ACC112 (cell line): ENCODE results near the gene ZCWPW1.

Source experiments
- H2AFZ ChIP-seq: fragments of 200-600 bp; sonication (generic); one replicate; pipeline ENCODE4 v1.6.0; 2017; ENCODE audit warnings: antibody characterized with exemption, low read length; ENCODE audit not compliant: unreplicated experiment
- H3K27ac ChIP-seq: fragments of 200-600 bp; sonication (generic); 2 replicates; pipeline ENCODE4 v1.5.1; 2014; ENCODE audit warnings: low read depth, mild to moderate bottlenecking, antibody characterized with exemption, low read length, moderate library complexity
- H3K27me3 ChIP-seq: fragments of 200-600 bp; sonication (generic); 2 replicates; pipeline ENCODE4 v1.6.1; 2014; ENCODE audit warnings: mild to moderate bottlenecking, antibody characterized with exemption, low read length, moderate library complexity, mixed read lengths; ENCODE audit not compliant: insufficient read depth
- H3K36me3 ChIP-seq: fragments of 200-600 bp; sonication (generic); 2 replicates; pipeline ENCODE4 v1.6.1; 2016; ENCODE audit warnings: mild to moderate bottlenecking, antibody characterized with exemption, low read length, moderate library complexity, mixed read lengths; ENCODE audit not compliant: insufficient read depth
- H3K4me1 ChIP-seq: fragments of 200-600 bp; sonication (generic); one replicate; pipeline ENCODE4 v1.6.1; 2016; ENCODE audit warnings: low read length, mixed read lengths; ENCODE audit not compliant: insufficient read depth, unreplicated experiment, control insufficient read depth
- H3K4me3 ChIP-seq: fragments of 200-600 bp; sonication (generic); 2 replicates; pipeline ENCODE4 v1.5.1; 2014; ENCODE audit warnings: mild to moderate bottlenecking, low read depth, low read length
- H3K79me2 ChIP-seq: fragments of 200-600 bp; sonication (generic); one replicate; pipeline ENCODE4 v1.6.0; 2016; ENCODE audit warnings: low read length; ENCODE audit not compliant: control insufficient read depth, unreplicated experiment, insufficient read depth

Gene ZCWPW1

DNA sequence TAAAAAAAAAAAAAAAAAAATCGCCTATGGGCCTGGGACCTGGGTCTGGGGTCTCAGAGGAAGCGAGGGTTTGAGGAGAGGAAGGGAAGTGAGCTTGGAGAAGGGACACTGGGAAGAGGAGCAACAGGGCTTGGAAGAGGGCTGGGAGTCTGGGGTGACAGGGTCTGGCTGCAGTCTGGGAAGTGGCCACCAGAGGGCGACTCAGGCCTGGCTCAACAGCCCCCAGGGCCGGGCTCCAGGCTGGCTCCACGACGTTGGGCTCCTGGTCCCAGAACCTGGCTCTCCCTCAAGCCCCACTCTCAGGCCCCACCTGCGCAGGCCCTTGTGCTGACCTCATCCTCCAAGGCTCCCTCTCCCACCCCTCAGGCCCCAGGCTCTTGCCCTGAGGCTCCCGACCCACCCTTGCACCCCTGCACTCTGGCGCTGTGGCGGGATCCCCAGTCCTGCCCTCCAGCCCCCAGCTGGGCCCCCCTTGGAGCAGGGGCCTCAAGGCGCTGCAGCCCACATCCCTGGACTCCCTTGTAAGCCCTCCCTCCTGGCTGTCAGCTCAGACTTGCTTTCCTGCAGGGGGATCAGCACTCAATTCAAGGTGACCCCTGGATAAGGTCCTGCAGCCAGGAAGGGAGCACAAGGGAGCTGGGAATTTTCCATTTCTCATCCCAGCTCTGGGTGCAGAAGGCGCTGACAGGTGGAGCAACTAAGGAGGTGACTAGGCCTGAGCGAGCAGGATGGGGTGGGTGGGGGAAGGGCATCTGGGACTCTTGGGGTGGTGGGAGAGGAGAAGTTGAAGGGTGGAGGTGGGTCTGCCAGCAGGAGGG is 40.9 kb upstream of the ZCWPW1 start:
- no peak overlapping the region for H3K4me3 ChIP-seq
- no peak overlapping the region for H2AFZ ChIP-seq
- peaks cover 8% of the 10 kb centered on the region for H3K79me2 ChIP-seq
- peaks cover 26% of the 10 kb centered on the region for H3K4me1 ChIP-seq
- H3K27me3 ChIP-seq: no peaks in the 10 kb centered on the region
- no peaks in the 10 kb centered on the region; the same call in 1 of the 2 replicates for H3K36me3 ChIP-seq
- no peak overlapping the region for H3K27ac ChIP-seq

DNA sequence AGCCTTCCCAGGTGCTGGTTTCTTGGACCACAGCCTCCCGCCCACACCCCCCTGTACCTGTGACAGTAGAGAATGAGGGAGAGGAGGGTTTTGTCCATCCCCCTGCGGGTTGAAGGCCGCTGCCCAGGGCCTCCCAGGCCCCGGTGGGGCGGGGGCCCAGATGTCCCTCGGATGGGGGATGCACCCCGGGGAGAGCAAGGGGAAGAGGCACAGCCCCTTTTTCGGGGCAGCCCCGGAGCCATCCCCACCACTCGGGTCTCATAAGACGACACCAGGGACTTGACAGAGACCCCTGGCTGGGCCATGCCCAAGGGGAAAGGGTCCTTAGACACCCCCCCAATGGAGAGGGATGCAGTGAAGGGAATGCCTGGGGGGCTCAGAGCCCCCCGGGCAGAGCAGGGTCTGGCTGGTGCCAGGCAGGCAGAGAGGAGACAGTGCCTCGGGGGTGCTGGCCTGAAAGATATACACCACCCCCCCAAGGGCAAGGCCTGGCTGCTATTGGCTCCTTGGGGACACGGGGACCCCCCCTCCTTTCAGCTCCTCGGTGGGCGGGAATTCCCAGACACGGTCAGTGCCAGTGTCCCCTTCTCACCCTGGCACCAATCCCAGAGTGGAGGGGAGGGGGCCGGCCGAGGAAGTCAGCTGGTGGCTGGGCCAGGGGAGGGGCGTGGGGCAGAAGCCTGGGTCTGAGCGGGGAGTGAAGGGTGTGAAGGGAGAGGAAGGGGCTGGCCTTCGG is 39.3 kb upstream of the ZCWPW1 start:
- peaks cover 7% of the 10 kb centered on the region for H3K79me2 ChIP-seq
- no peak overlapping the region for H3K27ac ChIP-seq
- no peak overlapping the region for H2AFZ ChIP-seq
- no peaks in the 10 kb centered on the region for H3K27me3 ChIP-seq
- H3K36me3 ChIP-seq: no peaks in the 10 kb centered on the region; the same call in 1 of the 2 replicates
- H3K4me1 ChIP-seq: peaks cover 34% of the 10 kb centered on the region
- H3K4me3 ChIP-seq: no peak overlapping the region

DNA sequence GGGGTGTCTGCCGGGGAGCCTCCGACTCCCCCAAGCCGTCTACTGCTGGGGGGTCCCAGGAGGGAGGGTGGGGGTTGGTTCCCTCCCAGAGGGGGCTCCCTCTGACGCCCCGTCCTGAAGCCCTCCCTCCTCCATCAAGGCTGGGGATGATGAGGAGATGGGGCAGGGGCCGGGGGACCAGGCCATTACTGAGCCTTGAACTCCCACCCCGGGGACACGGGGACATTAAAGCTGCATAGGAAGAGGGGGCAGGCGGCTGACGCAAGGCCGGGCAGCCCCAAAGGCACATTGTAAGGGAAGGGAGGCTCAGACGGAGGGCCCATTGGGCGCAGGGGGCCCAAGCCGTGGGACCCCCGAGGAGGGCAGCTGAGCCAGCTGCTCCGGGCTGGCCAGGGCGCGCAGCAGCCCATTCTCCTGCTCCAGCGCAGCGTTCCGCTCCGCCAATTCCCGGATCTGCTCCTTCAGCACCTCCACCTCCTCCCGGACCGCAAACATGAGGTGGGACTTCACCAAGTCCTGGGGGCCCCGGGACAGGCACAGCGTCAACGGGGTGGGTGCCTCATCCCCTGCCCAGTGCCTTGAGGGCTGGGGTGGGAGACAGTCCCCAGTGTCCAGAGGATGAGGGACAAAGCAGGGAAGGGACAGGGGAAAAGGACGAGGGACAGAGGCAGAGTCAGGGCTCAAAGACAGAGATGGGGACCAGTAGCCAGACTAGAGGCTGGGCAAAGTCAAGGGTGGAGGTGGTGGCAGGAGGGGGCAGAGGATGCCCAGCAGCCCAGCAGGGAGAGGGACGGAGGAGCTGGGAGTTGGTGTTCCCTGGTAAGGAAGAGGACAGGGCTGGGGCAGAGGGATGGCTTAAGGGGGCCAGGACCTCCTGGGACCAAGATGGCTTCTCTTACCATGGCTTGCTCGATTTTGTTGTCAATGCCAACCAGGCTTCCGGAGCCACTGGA is 38.4 kb upstream of the ZCWPW1 start:
- Histone ChIP-seq H3K36me3 (no peaks in the 10 kb centered on the region; the same call in 1 of the 2 replicates), H3K4me3 (no peak overlapping the region), H3K4me1 (peaks cover 25% of the 10 kb centered on the region), H3K27ac (no peak overlapping the region), H2AFZ (no peak overlapping the region), H3K79me2 (peaks cover 2% of the 10 kb centered on the region), H3K27me3 (no peaks in the 10 kb centered on the region)

DNA sequence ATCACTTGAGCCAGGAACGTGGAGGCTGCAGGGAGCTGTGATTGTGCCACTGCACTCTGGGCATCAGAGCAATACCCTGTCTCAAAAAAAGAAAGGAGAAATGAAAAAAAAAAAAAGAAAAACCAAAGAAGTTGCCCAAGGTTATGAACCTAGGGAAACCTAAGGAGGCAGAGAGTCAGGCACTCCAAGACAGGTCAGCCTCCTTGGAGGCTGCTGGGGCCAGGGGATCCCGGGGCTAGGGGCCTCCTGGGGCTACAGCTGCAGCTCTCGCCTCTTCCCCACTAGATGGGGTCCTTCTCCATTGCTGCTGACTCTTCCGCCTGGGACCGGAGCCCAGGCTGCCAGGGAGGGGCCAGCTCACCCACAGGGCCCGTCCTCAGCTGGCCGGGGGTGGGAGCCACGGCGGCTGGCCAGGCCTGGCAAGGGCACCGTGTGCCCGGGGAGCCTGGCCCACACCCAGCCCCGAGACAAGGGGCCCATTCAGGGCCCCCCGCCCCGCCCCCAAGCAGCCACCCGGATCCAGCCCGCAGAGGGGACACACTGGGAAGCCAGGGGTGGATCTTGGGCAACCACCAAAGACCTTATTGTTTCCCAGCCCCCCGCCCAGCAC is 37.3 kb upstream of the ZCWPW1 start:
- Histone ChIP-seq H3K27me3 (no peaks in the 10 kb centered on the region), H3K4me3 (no peak overlapping the region), H3K4me1 (peaks cover 25% of the 10 kb centered on the region), H3K27ac (no peak overlapping the region), H3K79me2 (no peaks in the 10 kb centered on the region), H2AFZ (no peak overlapping the region), H3K36me3 (no peaks in the 10 kb centered on the region; the same call in 1 of the 2 replicates)

DNA sequence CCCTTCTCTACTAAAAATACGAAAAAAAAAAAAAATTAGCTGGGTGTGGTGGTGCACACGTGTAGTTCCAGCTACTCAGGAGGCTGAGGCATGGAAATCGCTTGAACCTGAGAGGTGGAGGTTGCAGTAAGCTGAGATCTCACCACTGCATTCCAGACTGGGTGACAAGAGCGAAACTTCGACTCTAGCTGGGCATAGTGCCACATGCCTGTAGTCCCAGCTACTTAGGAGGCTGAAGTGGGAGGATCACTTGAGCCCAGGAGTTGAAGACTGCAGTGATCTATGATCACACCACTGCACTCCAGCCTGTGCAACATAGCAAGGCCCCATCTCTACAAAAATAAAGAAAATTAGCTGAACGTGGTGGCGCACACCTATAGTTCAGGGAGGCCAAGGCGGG is 36.8 kb upstream of the ZCWPW1 start:
- Histone ChIP-seq H3K79me2 (no peaks in the 10 kb centered on the region), H3K4me3 (no peak overlapping the region), H3K27me3 (no peaks in the 10 kb centered on the region), H3K27ac (no peak overlapping the region), H3K4me1 (peaks cover 25% of the 10 kb centered on the region), H2AFZ (no peak overlapping the region), H3K36me3 (no peaks in the 10 kb centered on the region; the same call in 1 of the 2 replicates)

DNA sequence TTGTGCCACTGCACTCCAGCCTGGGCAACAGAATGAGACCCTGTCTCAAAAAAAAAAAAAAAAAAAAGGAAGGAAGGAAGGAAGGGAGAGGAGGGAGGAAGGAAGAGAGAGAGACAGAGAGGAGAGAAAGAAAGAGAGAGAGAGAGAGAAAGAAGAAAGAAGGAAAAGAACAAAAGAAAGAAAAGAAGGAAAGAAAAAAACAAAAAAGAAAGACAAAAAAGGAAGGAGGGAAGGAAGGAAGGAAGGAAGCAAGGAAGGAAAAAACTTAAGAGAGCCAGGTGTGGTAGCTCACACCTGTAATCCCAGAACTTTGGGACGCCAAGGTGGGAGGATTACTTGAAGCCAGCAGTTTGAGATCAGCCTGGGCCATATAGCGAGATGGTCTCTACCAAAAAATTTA is 36.3 kb upstream of the ZCWPW1 start:
- H3K79me2 ChIP-seq: no peaks in the 10 kb centered on the region
- no peak overlapping the region for H2AFZ ChIP-seq

DNA sequence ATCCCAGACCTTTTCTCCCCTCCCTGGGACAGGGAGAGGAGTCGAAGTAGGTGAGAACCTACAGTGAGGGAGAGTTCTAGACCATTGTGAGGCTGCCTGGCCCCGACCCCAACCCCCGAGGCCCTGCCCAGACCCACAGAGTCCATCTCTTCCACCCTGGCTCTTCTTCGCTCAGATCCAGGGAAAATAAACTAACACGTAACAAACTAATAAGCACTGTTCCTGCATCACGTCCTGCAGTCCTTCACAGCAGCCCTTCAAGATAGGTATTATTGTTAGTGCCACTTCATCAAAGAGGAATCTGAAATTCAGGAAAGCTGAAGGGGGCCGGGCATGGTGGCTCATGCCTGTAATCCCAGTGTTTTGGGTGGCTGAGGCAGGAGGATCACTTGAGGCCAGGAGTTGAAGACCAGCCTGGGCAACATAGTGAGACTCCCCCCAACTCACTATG is 35.7 kb upstream of the ZCWPW1 start, which contains the start of gene SPACDR:
SPACDR (minus strand) TSS at position 51 of the 451 bp plus-strand sequence. CDS start 235 bp downstream, outside the sequence.
- Histone ChIP-seq H3K27ac (no peak within 1 kb of the TSS), H3K36me3 (no peaks in the 10 kb centered on the region), H3K4me1 (peaks cover 25% of the 10 kb centered on the region), H3K27me3 (no peaks in the 10 kb centered on the region), H3K4me3 (no peak within 1 kb of the TSS), H3K79me2 (no peaks in the 10 kb centered on the region), H2AFZ (no peak within 1 kb of the TSS)

More for the DNA sequence above, 36.3 kb upstream of the ZCWPW1 start:
- Histone ChIP-seq H3K4me1 (peaks cover 25% of the 10 kb centered on the region), H3K27me3 (no peaks in the 10 kb centered on the region), H3K4me3 (no peak overlapping the region), H3K36me3 (no peaks in the 10 kb centered on the region; the same call in 1 of the 2 replicates), H3K27ac (no peak overlapping the region)

DNA sequence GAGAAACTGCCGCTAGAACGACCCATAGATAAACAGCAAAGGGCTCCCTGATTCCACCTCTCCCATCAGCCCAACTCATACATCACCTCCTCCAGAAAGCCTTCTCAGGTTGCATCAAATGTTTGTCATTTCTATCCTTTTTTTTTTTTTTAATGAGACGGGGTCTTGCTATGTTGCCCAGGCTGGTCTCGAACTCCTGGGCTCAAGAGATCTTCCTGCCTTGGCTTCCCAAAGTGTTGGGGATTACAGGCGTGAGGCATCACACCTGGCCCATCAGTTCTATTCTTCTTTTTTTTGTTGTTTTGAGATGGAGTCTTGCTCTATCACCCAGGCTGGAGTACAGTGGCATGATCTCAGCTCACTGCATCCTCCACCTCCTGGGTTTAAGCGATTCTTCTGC is 28.5 kb upstream of the ZCWPW1 start:
- H2AFZ ChIP-seq: no peak overlapping the region
- no peaks in the 10 kb centered on the region for H3K36me3 ChIP-seq
- no peaks in the 10 kb centered on the region for H3K79me2 ChIP-seq
- H3K27ac ChIP-seq: no peak overlapping the region
- no peak overlapping the region for H3K4me3 ChIP-seq
- H3K4me1 ChIP-seq: no peaks in the 10 kb centered on the region
- H3K27me3 ChIP-seq: no peaks in the 10 kb centered on the region

DNA sequence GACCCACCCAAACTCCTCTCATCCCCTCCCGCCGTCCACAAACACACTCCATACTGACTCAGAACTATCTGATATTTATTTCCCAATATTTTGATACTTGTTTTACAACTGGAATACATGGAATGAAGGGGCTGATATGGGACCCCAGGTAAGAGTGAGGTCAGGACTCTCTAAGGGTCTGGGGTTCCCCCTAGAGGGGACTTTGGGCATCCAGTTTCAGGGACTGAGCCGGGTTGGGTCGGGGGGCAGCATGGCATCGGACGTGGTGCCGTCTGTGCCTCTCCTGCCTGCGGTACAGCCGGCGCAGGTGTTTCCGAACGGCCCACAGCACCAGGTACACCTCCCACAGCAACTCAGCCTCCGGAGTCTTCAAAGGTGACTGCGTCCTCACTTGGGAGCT is 28.1 kb upstream of the ZCWPW1 start:
- no peaks in the 10 kb centered on the region for H3K4me1 ChIP-seq
- H3K27ac ChIP-seq: no peak overlapping the region
- H3K36me3 ChIP-seq: no peaks in the 10 kb centered on the region
- H3K4me3 ChIP-seq: no peak overlapping the region
- no peaks in the 10 kb centered on the region for H3K79me2 ChIP-seq
- H2AFZ ChIP-seq: no peak overlapping the region
- no peaks in the 10 kb centered on the region for H3K27me3 ChIP-seq

DNA sequence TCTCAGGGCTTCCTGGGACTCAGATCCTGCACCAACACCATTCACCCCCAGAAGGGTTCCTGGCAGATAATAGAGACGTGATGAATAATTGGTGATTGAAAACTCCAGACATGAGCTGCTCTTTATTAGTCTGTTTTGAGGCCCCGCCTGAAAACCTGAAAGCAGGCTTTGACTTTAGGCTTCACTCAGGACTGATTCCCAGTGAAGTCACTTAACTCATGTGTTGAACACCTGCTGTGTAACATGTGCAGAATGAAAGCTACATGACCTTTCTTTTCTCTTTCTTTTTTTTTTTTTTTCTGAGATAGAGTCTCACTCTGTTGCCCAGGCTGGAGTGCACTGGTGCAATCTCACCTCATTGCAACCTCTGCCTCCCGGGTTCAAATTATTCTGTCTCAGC is 26.7 kb upstream of the ZCWPW1 start:
- Histone ChIP-seq H3K4me1 (no peaks in the 10 kb centered on the region), H3K27me3 (no peaks in the 10 kb centered on the region), H3K36me3 (no peaks in the 10 kb centered on the region), H3K79me2 (no peaks in the 10 kb centered on the region), H3K27ac (no peak overlapping the region), H2AFZ (no peak overlapping the region), H3K4me3 (no peak overlapping the region)
